ENCODE data around the gene SPDYE4.
A peak's percentile ranks its signal among the peaks of the same experiment; 100 is the strongest.

Gene SPDYE4

GRCh38 chr17:8745586-8746500, 12.5 kb downstream of the SPDYE4 start:
- H3K27me3 ChIP-seq (ENCODE audit: control insufficient read depth, insufficient read depth, low read length), result peaks cover 5% of the 10 kb centered on the region
- H3K9me3 ChIP-seq (ENCODE audit: control insufficient read depth, insufficient read depth, low read length), result no peaks in the 10 kb centered on the region
- H3K36me3 ChIP-seq (ENCODE audit: control insufficient read depth, insufficient read depth, low read length), result no peaks in the 10 kb centered on the region
- H3K9ac ChIP-seq (ENCODE audit: low read depth, low read length), result no peak overlapping the region
- H3K4me3 ChIP-seq (ENCODE audit: low read depth, low read length), result peak overlapping the region; percentile 74
- no peaks in the 10 kb centered on the region for H3K4me1 ChIP-seq (ENCODE audit: control insufficient read depth, insufficient read depth, low read length)

DNA sequence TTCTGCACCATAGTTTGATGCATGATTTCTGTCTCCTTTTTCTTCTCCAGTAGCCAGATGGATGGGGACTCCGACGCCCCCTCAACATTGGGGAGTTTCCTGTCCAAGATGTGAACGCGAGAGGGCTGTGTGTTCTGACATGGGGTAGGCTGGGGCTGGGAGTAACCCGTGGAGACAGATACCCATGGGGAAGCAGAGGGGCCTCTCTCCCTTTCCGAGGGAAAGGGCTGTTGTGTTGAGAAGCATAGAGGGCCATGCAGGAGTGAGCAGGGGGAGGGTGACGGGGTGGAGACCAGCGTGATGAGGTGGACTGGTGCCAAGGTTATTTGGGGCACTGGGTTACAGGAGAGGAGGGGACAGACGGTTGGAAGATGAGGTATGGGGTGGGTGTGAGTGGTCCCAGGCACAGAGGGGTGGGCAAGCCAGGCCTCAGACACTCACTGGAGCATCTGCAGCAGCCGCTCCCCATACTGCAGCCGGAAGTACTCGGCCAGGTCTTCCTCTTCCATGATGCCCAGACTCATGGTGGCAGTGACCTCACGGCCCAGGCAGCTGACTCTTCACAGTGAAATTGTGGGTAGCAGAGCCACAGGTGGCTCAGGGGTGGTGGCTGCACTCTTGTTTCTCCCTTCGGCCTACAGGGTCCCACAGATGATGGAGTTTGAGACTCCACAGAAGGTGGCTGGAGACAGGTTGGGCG, 14.1 kb downstream of the SPDYE4 start:
- peaks cover 5% of the 10 kb centered on the region for H3K27me3 ChIP-seq (ENCODE audit: control insufficient read depth, insufficient read depth, low read length)
- H3K9me3 ChIP-seq (ENCODE audit: control insufficient read depth, insufficient read depth, low read length), result no peaks in the 10 kb centered on the region
- no peak overlapping the region for H3K4me3 ChIP-seq (ENCODE audit: low read depth, low read length)
- H3K4me1 ChIP-seq (ENCODE audit: control insufficient read depth, insufficient read depth, low read length), result no peaks in the 10 kb centered on the region
- H3K9ac ChIP-seq (ENCODE audit: low read depth, low read length), result no peak overlapping the region
- H3K36me3 ChIP-seq (ENCODE audit: control insufficient read depth, insufficient read depth, low read length), result no peaks in the 10 kb centered on the region

DNA sequence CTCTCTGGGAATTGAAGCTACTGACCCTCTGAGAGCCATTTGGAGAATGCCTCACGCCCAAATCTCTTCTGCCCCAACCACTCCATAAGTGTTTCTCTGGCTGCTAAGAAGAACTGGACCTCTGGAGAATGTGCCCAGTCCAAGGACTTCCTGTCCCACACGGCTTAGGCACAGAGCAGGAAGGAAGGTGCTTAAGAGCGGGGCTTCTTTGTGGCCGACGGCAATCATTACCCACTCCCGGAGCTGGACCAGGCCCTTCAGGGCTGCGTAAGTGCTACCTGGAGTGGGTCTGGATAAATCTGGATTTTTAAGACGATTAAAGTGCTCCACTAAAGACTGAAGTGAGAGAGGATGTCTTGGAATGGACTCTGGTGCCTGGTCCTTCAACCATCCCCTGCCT, 15.5 kb downstream of the SPDYE4 start:
- no peaks in the 10 kb centered on the region for H3K4me1 ChIP-seq (ENCODE audit: control insufficient read depth, insufficient read depth, low read length)
- H3K36me3 ChIP-seq (ENCODE audit: control insufficient read depth, insufficient read depth, low read length), result no peaks in the 10 kb centered on the region
- H3K9ac ChIP-seq (ENCODE audit: low read depth, low read length), result no peak overlapping the region
- H3K27me3 ChIP-seq (ENCODE audit: control insufficient read depth, insufficient read depth, low read length), result peaks cover 5% of the 10 kb centered on the region
- H3K9me3 ChIP-seq (ENCODE audit: control insufficient read depth, insufficient read depth, low read length), result no peaks in the 10 kb centered on the region
- H3K4me3 ChIP-seq (ENCODE audit: low read depth, low read length), result no peak overlapping the region

GRCh38 chr17:8742274-8742673, 16.1 kb downstream of the SPDYE4 start:
- H3K9ac ChIP-seq (ENCODE audit: low read depth, low read length), result no peak overlapping the region
- no peak overlapping the region for H3K4me3 ChIP-seq (ENCODE audit: low read depth, low read length)
- no peaks in the 10 kb centered on the region for H3K36me3 ChIP-seq (ENCODE audit: control insufficient read depth, insufficient read depth, low read length)
- no peaks in the 10 kb centered on the region for H3K9me3 ChIP-seq (ENCODE audit: control insufficient read depth, insufficient read depth, low read length)
- H3K4me1 ChIP-seq (ENCODE audit: control insufficient read depth, insufficient read depth, low read length), result no peaks in the 10 kb centered on the region
- peaks cover 5% of the 10 kb centered on the region for H3K27me3 ChIP-seq (ENCODE audit: control insufficient read depth, insufficient read depth, low read length)

- Histone ChIP-seq H3K27me3 (ENCODE audit: control insufficient read depth, insufficient read depth, low read length) (peaks cover 5% of the 10 kb centered on the region), H3K4me3 (ENCODE audit: low read depth, low read length) (no peak overlapping the region), H3K9ac (ENCODE audit: low read depth, low read length) (no peak overlapping the region), H3K36me3 (ENCODE audit: control insufficient read depth, insufficient read depth, low read length) (no peaks in the 10 kb centered on the region), H3K9me3 (ENCODE audit: control insufficient read depth, insufficient read depth, low read length) (no peaks in the 10 kb centered on the region), H3K4me1 (ENCODE audit: control insufficient read depth, insufficient read depth, low read length) (no peaks in the 10 kb centered on the region)
These were observed 16.6 kb downstream of the SPDYE4 start for GRCh38 chr17:8741771-8742170.

- Histone ChIP-seq H3K4me3 (ENCODE audit: low read depth, low read length) (no peak overlapping the region), H3K27me3 (ENCODE audit: control insufficient read depth, insufficient read depth, low read length) (peaks cover 2% of the 10 kb centered on the region), H3K9me3 (ENCODE audit: control insufficient read depth, insufficient read depth, low read length) (no peaks in the 10 kb centered on the region), H3K4me1 (ENCODE audit: control insufficient read depth, insufficient read depth, low read length) (no peaks in the 10 kb centered on the region), H3K9ac (ENCODE audit: low read depth, low read length) (no peak overlapping the region), H3K36me3 (ENCODE audit: control insufficient read depth, insufficient read depth, low read length) (no peaks in the 10 kb centered on the region)
These were observed 17.0 kb downstream of the SPDYE4 start for GRCh38 chr17:8741366-8741765.

DNA sequence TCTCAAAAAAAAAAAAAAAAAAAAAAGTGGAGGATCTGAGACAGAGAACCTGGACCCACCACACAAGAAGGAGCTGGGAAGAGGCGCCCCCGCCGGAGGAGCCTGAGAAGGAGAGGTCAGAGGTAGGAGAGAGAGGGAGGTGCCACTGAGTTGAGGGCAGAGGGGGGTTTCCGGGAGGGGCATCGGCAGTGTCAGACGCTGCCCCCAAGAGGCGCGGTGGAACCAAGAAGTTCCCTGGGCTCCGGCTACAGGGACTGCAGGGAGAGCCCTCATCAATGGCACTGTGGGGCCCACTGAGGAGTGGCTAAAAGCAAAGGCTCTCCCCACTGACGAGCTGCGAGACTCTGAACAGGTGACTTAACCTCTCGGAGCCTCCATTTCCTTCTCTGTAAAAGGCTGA, 17.9 kb downstream of the SPDYE4 start:
- H3K9ac ChIP-seq (ENCODE audit: low read depth, low read length), result no peak overlapping the region
- H3K36me3 ChIP-seq (ENCODE audit: control insufficient read depth, insufficient read depth, low read length), result no peaks in the 10 kb centered on the region
- H3K9me3 ChIP-seq (ENCODE audit: control insufficient read depth, insufficient read depth, low read length), result no peaks in the 10 kb centered on the region
- no peaks in the 10 kb centered on the region for H3K4me1 ChIP-seq (ENCODE audit: control insufficient read depth, insufficient read depth, low read length)
- H3K4me3 ChIP-seq (ENCODE audit: low read depth, low read length), result no peak overlapping the region
- no peaks in the 10 kb centered on the region for H3K27me3 ChIP-seq (ENCODE audit: control insufficient read depth, insufficient read depth, low read length)

GRCh38 chr17:8739097-8739496, 19.2 kb downstream of the SPDYE4 start:
- no peak overlapping the region for H3K4me3 ChIP-seq (ENCODE audit: low read depth, low read length)
- no peaks in the 10 kb centered on the region for H3K9me3 ChIP-seq (ENCODE audit: control insufficient read depth, insufficient read depth, low read length)
- H3K9ac ChIP-seq (ENCODE audit: low read depth, low read length), result no peak overlapping the region
- H3K4me1 ChIP-seq (ENCODE audit: control insufficient read depth, insufficient read depth, low read length), result no peaks in the 10 kb centered on the region
- H3K27me3 ChIP-seq (ENCODE audit: control insufficient read depth, insufficient read depth, low read length), result no peaks in the 10 kb centered on the region
- H3K36me3 ChIP-seq (ENCODE audit: control insufficient read depth, insufficient read depth, low read length), result no peaks in the 10 kb centered on the region

GRCh38 chr17:8736796-8737195, 21.6 kb downstream of the SPDYE4 start:
- Histone ChIP-seq H3K27me3 (ENCODE audit: control insufficient read depth, insufficient read depth, low read length) (no peaks in the 10 kb centered on the region), H3K9me3 (ENCODE audit: control insufficient read depth, insufficient read depth, low read length) (no peaks in the 10 kb centered on the region), H3K9ac (ENCODE audit: low read depth, low read length) (no peak overlapping the region), H3K4me3 (ENCODE audit: low read depth, low read length) (no peak overlapping the region), H3K36me3 (ENCODE audit: control insufficient read depth, insufficient read depth, low read length) (no peaks in the 10 kb centered on the region), H3K4me1 (ENCODE audit: control insufficient read depth, insufficient read depth, low read length) (no peaks in the 10 kb centered on the region)

GRCh38 chr17:8736362-8736761, 22.0 kb downstream of the SPDYE4 start:
- no peaks in the 10 kb centered on the region for H3K36me3 ChIP-seq (ENCODE audit: control insufficient read depth, insufficient read depth, low read length)
- H3K9me3 ChIP-seq (ENCODE audit: control insufficient read depth, insufficient read depth, low read length), result no peaks in the 10 kb centered on the region
- no peaks in the 10 kb centered on the region for H3K4me1 ChIP-seq (ENCODE audit: control insufficient read depth, insufficient read depth, low read length)
- H3K9ac ChIP-seq (ENCODE audit: low read depth, low read length), result no peak overlapping the region
- no peak overlapping the region for H3K4me3 ChIP-seq (ENCODE audit: low read depth, low read length)
- H3K27me3 ChIP-seq (ENCODE audit: control insufficient read depth, insufficient read depth, low read length), result no peaks in the 10 kb centered on the region

- no peaks in the 10 kb centered on the region for H3K4me1 ChIP-seq (ENCODE audit: control insufficient read depth, insufficient read depth, low read length)
- no peak overlapping the region for H3K4me3 ChIP-seq (ENCODE audit: low read depth, low read length)
- no peaks in the 10 kb centered on the region for H3K27me3 ChIP-seq (ENCODE audit: control insufficient read depth, insufficient read depth, low read length)
- no peaks in the 10 kb centered on the region for H3K36me3 ChIP-seq (ENCODE audit: control insufficient read depth, insufficient read depth, low read length)
- no peaks in the 10 kb centered on the region for H3K9me3 ChIP-seq (ENCODE audit: control insufficient read depth, insufficient read depth, low read length)
- no peak overlapping the region for H3K9ac ChIP-seq (ENCODE audit: low read depth, low read length)
These were observed 22.9 kb downstream of the SPDYE4 start for GRCh38 chr17:8735336-8735939.
